Endothelial cell of umbilical vein (primary cell): ENCODE measurements around the gene CYGB.

Experiments
- EZH2 ChIP-seq: IDR thresholded peaks from 2 replicates; pipeline ENCODE4 v1.6.1; 2012; ENCODE audit warnings: borderline replicate concordance, low read depth, mild to moderate bottlenecking, moderate library complexity, low read length, inconsistent platforms; ENCODE audit not compliant: severe bottlenecking
- JUN ChIP-seq: IDR thresholded peaks from 2 replicates; pipeline ENCODE4 v1.6.1; 2011; ENCODE audit warnings: borderline replicate concordance, low read depth; ENCODE audit not compliant: insufficient read length, insufficient read depth
- MYC ChIP-seq: IDR thresholded peaks from one replicate; pipeline ENCODE4 v1.6.1; 2011; ENCODE audit warnings: mild to moderate bottlenecking, low read depth, low read length
- POLR2A ChIP-seq: IDR thresholded peaks from 2 replicates; pipeline ENCODE4 v1.6.1; 2012; ENCODE audit warnings: low read depth, mild to moderate bottlenecking, control low read depth, low read length
- TF ChIP-seq, protein P1 (sequence below), 2 donors: IDR thresholded peaks; 1 replicate in 1 of 2; 2 replicates in 1 of 2; pipeline ENCODE4 v1.5.1; 2011; ENCODE audit warnings: low read length in 2 of 2, mild to moderate bottlenecking in 2 of 2, moderate library complexity in 2 of 2, control low read depth in 1 of 2, inconsistent platforms in 1 of 2, low read depth in 1 of 2; ENCODE audit not compliant: insufficient read depth in 1 of 2; ENCODE audit errors: extremely low read depth in 1 of 2

- TF ChIP-seq, protein P1, sequence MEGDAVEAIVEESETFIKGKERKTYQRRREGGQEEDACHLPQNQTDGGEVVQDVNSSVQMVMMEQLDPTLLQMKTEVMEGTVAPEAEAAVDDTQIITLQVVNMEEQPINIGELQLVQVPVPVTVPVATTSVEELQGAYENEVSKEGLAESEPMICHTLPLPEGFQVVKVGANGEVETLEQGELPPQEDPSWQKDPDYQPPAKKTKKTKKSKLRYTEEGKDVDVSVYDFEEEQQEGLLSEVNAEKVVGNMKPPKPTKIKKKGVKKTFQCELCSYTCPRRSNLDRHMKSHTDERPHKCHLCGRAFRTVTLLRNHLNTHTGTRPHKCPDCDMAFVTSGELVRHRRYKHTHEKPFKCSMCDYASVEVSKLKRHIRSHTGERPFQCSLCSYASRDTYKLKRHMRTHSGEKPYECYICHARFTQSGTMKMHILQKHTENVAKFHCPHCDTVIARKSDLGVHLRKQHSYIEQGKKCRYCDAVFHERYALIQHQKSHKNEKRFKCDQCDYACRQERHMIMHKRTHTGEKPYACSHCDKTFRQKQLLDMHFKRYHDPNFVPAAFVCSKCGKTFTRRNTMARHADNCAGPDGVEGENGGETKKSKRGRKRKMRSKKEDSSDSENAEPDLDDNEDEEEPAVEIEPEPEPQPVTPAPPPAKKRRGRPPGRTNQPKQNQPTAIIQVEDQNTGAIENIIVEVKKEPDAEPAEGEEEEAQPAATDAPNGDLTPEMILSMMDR (IDR thresholded peaks at IDR 0.05; ENCODE audit: extremely low read depth in 1 of 2, insufficient read depth in 1 of 2, low read depth in 1 of 2, low read length in 2 of 2) = no peak
- TF ChIP-seq EZH2 = no peak
- no peak for TF ChIP-seq POLR2A
- TF ChIP-seq MYC = no peak
- TF ChIP-seq JUN = no peak
Measured at GRCh38 chr17:76572201-76572910, 34.8 kb upstream of the CYGB start.
